Parathyroid adenoma (tissue), 2 donors: ENCODE results near the gene PLA1A.
A peak's percentile ranks its signal among the peaks of the same experiment; 100 is the strongest.

Experiments
- H2AFZ ChIP-seq: fragments of 300-600 bp; sonication (generic); one replicate; pipeline ENCODE4 v1.7.0; 2017; ENCODE audit warnings: antibody characterized with exemption, mild to moderate bottlenecking
- H3K27ac ChIP-seq: fragments of 300-600 bp; sonication (generic); one replicate; pipeline ENCODE4 v1.7.0; 2017
- H3K27me3 ChIP-seq: fragments of 300-600 bp; sonication (generic); one replicate; pipeline ENCODE4 v1.7.0; 2017; ENCODE audit warnings: low read length; ENCODE audit not compliant: control insufficient read depth, insufficient read depth
- H3K36me3 ChIP-seq: fragments of 300-600 bp; sonication (generic); one replicate; pipeline ENCODE4 v1.7.0; 2017; ENCODE audit warnings: low read length; ENCODE audit not compliant: control insufficient read depth, insufficient read depth
- H3K4me1 ChIP-seq: fragments of 300-600 bp; sonication (generic); one replicate; pipeline ENCODE4 v1.7.0; 2017; ENCODE audit warnings: control low read depth
- H3K4me2 ChIP-seq: fragments of 300-600 bp; sonication (generic); one replicate; pipeline ENCODE4 v1.7.0; 2017; ENCODE audit warnings: low read length
- H3K4me3 ChIP-seq: fragments of 300-600 bp; sonication (generic); one replicate; pipeline ENCODE4 v1.7.0; 2017; ENCODE audit warnings: low read depth, low read length
- H3K79me2 ChIP-seq: fragments of 300-600 bp; sonication (generic); one replicate; pipeline ENCODE4 v1.7.0; 2017; ENCODE audit warnings: control low read depth
- H3K9ac ChIP-seq: fragments of 300-600 bp; sonication (generic); one replicate; pipeline ENCODE4 v1.7.0; 2017; ENCODE audit warnings: mild to moderate bottlenecking
- H3K9me3 ChIP-seq: fragments of 300-600 bp; sonication (generic); one replicate; pipeline ENCODE4 v1.7.0; 2017; ENCODE audit warnings: low read length; ENCODE audit not compliant: control insufficient read depth
- CTCF ChIP-seq: fragments of 300-600 bp; sonication (generic); IDR thresholded peaks from one replicate; pipeline ENCODE4 v1.7.0; 2017; ENCODE audit warnings: antibody characterized with exemption, mild to moderate bottlenecking
- donor health status: primary hyperparathyroidism.

PLA1A gene

GRCh38 chr3:119631516-119631915 is 33.8 kb downstream of the PLA1A start:
- H3K9me3 ChIP-seq: no peaks in the 10 kb centered on the region
- no peak overlapping the region for H3K4me3 ChIP-seq
- H3K9ac ChIP-seq: no peak overlapping the region
- H2AFZ ChIP-seq: no peak overlapping the region
- H3K79me2 ChIP-seq: no peaks in the 10 kb centered on the region
- no peaks in the 10 kb centered on the region for H3K36me3 ChIP-seq
- H3K27me3 ChIP-seq: no peaks in the 10 kb centered on the region
- H3K27ac ChIP-seq: no peak overlapping the region
- no peak overlapping the region for H3K4me2 ChIP-seq
- TF ChIP-seq CTCF: no peak
- peaks cover 34% of the 10 kb centered on the region for H3K4me1 ChIP-seq

GRCh38 chr3:119632216-119632615 is 34.5 kb downstream of the PLA1A start:
- Histone ChIP-seq H3K36me3 (no peaks in the 10 kb centered on the region), H3K27ac (no peak overlapping the region), H3K4me1 (peaks cover 41% of the 10 kb centered on the region), H3K27me3 (no peaks in the 10 kb centered on the region), H2AFZ (no peak overlapping the region), H3K4me3 (no peak overlapping the region), H3K9me3 (no peaks in the 10 kb centered on the region), H3K9ac (no peak overlapping the region), H3K79me2 (no peaks in the 10 kb centered on the region), H3K4me2 (no peak overlapping the region)
- TF ChIP-seq CTCF: no peak

DNA sequence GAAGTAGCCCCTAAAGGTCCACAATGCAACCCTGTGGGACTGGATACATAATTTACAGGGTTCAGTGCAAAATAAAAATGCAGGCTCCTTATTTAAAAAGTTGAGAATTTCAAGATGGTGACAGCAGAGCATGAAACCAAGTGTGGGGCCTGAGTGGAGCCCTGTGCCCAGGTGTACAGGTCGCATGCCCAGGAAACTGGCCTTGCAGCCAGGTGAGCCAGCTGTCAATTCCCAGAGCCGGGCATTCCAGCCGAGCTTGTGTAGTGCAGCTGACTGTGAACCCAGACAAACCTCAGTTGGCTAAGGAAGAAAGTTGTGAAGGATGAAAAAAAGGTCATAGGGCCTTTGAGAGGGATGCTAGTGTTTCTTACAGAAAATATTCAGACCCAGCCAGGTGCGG is 35.1 kb downstream of the PLA1A start:
- Histone ChIP-seq H3K9ac (no peak overlapping the region), H3K79me2 (no peaks in the 10 kb centered on the region)

DNA sequence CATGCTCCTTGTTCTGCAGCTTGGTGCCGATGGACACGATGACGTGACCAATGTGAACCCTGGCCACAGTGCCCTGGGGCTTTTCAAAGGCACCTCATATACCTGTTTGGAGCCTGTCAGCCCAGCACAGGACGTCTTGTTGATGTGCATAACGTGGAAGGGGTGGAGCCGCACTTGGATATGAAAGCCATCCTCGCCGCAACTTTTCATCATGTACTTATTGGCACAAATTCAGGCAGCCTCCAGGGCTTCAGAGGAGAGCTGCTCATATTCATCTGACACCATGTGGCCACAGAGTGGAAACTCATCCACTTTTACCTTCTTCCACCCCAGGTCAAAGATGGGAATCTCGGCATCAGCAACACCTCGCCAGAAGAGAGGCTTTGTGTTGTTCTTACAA is 38.0 kb downstream of the PLA1A start:
- Histone ChIP-seq H3K27me3 (no peaks in the 10 kb centered on the region), H2AFZ (peak overlapping the region; percentile 43), H3K79me2 (no peaks in the 10 kb centered on the region), H3K4me2 (no peak overlapping the region), H3K36me3 (no peaks in the 10 kb centered on the region), H3K27ac (peak overlapping the region; percentile 92), H3K9ac (no peak overlapping the region), H3K4me3 (no peak overlapping the region), H3K9me3 (no peaks in the 10 kb centered on the region), H3K4me1 (peaks cover 40% of the 10 kb centered on the region)
- peak; percentile 40 for TF ChIP-seq CTCF

More for the DNA sequence above, 35.1 kb downstream of the PLA1A start:
- no peaks in the 10 kb centered on the region for H3K36me3 ChIP-seq
- no peaks in the 10 kb centered on the region for H3K9me3 ChIP-seq
- no peak overlapping the region for H3K4me3 ChIP-seq
- H3K27ac ChIP-seq: no peak overlapping the region
- H3K4me1 ChIP-seq: peaks cover 40% of the 10 kb centered on the region
- no peak for TF ChIP-seq CTCF
- no peak overlapping the region for H2AFZ ChIP-seq
- no peaks in the 10 kb centered on the region for H3K27me3 ChIP-seq
- no peak overlapping the region for H3K4me2 ChIP-seq

GRCh38 chr3:119636249-119636648 is 38.6 kb downstream of the PLA1A start:
- Histone ChIP-seq H3K27me3 (no peaks in the 10 kb centered on the region), H3K9me3 (no peaks in the 10 kb centered on the region), H3K9ac (no peak overlapping the region), H3K36me3 (no peaks in the 10 kb centered on the region), H3K4me2 (no peak overlapping the region), H3K79me2 (no peaks in the 10 kb centered on the region), H2AFZ (peak overlapping the region; percentile 43), H3K27ac (peak overlapping the region; percentile 92), H3K4me3 (no peak overlapping the region), H3K4me1 (peaks cover 40% of the 10 kb centered on the region)
- TF ChIP-seq CTCF: no peak
